Dermis microvascular lymphatic vessel endothelial cell (primary cell): Measurements from ENCODE around the gene PRDM11. TPM values are rescaled to one million over a fixed set of nuclear protein-coding genes. Genes with fewer than 3 reads are reported as not detected.
"Not testable (repeated sequence)": the region's sequence is repeated elsewhere in the genome, so short reads cannot be mapped to it uniquely, and the experiment has no call there.

Experiments
- DNase-seq, 2 donors: peaks; one replicate each; pipeline versions ENCODE4 v3.0.0 to v3.0.0-alpha.2; 2010; ENCODE audit warnings: low read depth in 2 of 2
- total RNA-seq: library from RNA; depleted of rRNA; stranded (reverse); fragments of >200 nt; gene quantifications from 2 replicates; pipeline ENCODE4 v1.2.1, GENCODE V29; 2014

Gene PRDM11
- total RNA-seq, 1 donor from 2014 or later = 4.5 TPM

- no peak for DNase-seq
Measured at GRCh38 chr11:45232341-45233080, 86.1 kb downstream of the PRDM11 start.

GRCh38 chr11:45233121-45233803, 86.8 kb downstream of the PRDM11 start:
- DNase-seq = peak; percentile 15 to 54

GRCh38 chr11:45233804-45234170, 87.3 kb downstream of the PRDM11 start:
- DNase-seq = no peak

GRCh38 chr11:45234306-45235006, 88.0 kb downstream of the PRDM11 start:
- DNase-seq = no peak

- no peak for DNase-seq
Measured at GRCh38 chr11:45237711-45238315, 91.4 kb downstream of the PRDM11 start.

- DNase-seq = peak in 1 of 2 donors; percentile 22
Measured at GRCh38 chr11:45238724-45239123, 92.3 kb downstream of the PRDM11 start.

GRCh38 chr11:45239733-45240132, 93.3 kb downstream of the PRDM11 start:
- DNase-seq = no peak

GRCh38 chr11:45243967-45244366, 97.5 kb downstream of the PRDM11 start:
- DNase-seq = no peak

- no peak for DNase-seq
Measured at GRCh38 chr11:45245218-45246045, 99.0 kb downstream of the PRDM11 start.

- no peak for DNase-seq
Measured at GRCh38 chr11:45246241-45246640, 99.8 kb downstream of the PRDM11 start.

GRCh38 chr11:45247433-45247832, 101.0 kb downstream of the PRDM11 start:
- no peak for DNase-seq

- DNase-seq = no peak
Measured at GRCh38 chr11:45248501-45249011, 102.1 kb downstream of the PRDM11 start.

- DNase-seq = not testable (repeated sequence)
Measured at GRCh38 chr11:45249372-45249771, 102.9 kb downstream of the PRDM11 start.

GRCh38 chr11:45250035-45250718, 103.7 kb downstream of the PRDM11 start:
- no peak for DNase-seq

GRCh38 chr11:45252134-45252856, 105.9 kb downstream of the PRDM11 start:
- DNase-seq = peak in 1 of 2 donors; percentile 52

- no peak for DNase-seq
Measured at GRCh38 chr11:45252877-45253276, 106.4 kb downstream of the PRDM11 start.

GRCh38 chr11:45253640-45254039, 107.2 kb downstream of the PRDM11 start:
- DNase-seq = no peak

- no peak for DNase-seq
Measured at GRCh38 chr11:45254070-45254469, 107.6 kb downstream of the PRDM11 start.

GRCh38 chr11:45258982-45259530, 112.6 kb downstream of the PRDM11 start:
- no peak for DNase-seq
